Sigmoid colon (tissue), 3 donors: ENCODE data around the gene ZP1.

ENCODE experiments used
- CTCF ChIP-seq, 4 experiments: fragments of 450-650 bp in 3 of 4; fragments of 200-600 bp in 1 of 4; IDR thresholded peaks; one replicate each; pipeline ENCODE4 v1.5.1; 2016 to 2019; ENCODE audit warnings: antibody characterized with exemption in 4 of 4, mild to moderate bottlenecking in 3 of 4, moderate library complexity in 2 of 4
- POLR2A ChIP-seq, 2 donors: fragments of 450-650 bp; IDR thresholded peaks; one replicate each; pipeline ENCODE4 v1.6.1; 2016; ENCODE audit warnings: antibody characterized with exemption in 2 of 2, mild to moderate bottlenecking in 2 of 2, moderate library complexity in 2 of 2

DNA sequence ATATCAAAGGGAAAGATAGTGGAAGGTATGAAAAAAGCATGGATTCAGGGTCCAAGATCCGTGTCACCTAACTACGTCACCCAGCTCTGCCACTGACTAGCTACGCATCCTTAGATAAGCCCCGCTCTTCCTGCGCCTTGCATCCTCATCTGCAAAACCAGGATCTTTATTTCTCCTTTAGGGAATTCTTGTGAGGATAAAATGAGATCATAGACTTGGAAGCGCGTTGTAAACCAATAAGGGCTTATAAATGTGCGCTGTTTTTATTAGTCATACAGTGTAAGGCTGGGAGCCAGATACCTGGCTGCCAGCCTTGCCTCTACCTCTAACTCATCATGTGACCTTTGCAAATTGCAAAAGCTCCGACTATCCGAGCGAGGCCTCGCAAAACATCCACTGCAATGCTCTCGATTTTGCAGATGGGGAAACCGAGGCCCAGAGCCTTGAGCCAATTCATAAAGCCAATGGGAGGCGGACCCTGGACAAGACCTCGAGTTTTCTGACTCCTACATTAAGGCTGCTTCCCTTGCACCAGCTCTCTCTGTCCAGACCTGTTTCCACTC lies 38.3 kb downstream of the ZP1 start:
- TF ChIP-seq CTCF (IDR thresholded peaks at IDR 0.05) = no peak
- no peak for TF ChIP-seq POLR2A (IDR thresholded peaks at IDR 0.05)
